Stimulated activated naive CD8-positive, alpha-beta T cell treated with anti-CD3 and anti-CD28 coated beads, Interleukin-15, Interleukin-2, amounts not matched to agents 100 ng/mL and 50 ng/mL, for 24 hours (primary cell): ENCODE results near the gene MFSD11.
"Not testable (repeated sequence)": the region's sequence is repeated elsewhere in the genome, so short reads cannot be mapped to it uniquely, and the experiment has no call there.

Source experiments
- H3K27ac Mint-ChIP-seq: one replicate; pipeline ENCODE4 v1.8.0; 2021; ENCODE audit warnings: mild to moderate bottlenecking, mixed read lengths
- H3K27me3 Mint-ChIP-seq: one replicate; pipeline ENCODE4 v1.8.0; 2021; ENCODE audit warnings: mixed read lengths
- H3K36me3 Mint-ChIP-seq: one replicate; pipeline ENCODE4 v1.8.0; 2021; ENCODE audit warnings: low read depth, mixed read lengths
- H3K4me1 Mint-ChIP-seq: one replicate; pipeline ENCODE4 v1.8.0; 2021; ENCODE audit warnings: low read depth, mixed read lengths
- H3K4me3 Mint-ChIP-seq: one replicate; pipeline ENCODE4 v1.8.0; 2021; ENCODE audit warnings: mild to moderate bottlenecking, mixed read lengths
- H3K9me3 Mint-ChIP-seq: one replicate; pipeline ENCODE4 v1.8.0; 2021; ENCODE audit warnings: mixed read lengths

Gene MFSD11

GRCh38 chr17:76731800-76732733 is 5.9 kb upstream of the MFSD11 start:
- peaks cover 65% of the 10 kb centered on the region for H3K36me3 Mint-ChIP-seq
- not testable (repeated sequence) for H3K9me3 Mint-ChIP-seq

GRCh38 chr17:76732734-76733617 is 4.9 kb upstream of the MFSD11 start:
- no peaks in the 10 kb centered on the region for H3K9me3 Mint-ChIP-seq
- peak overlapping the region; percentile 96 for H3K27ac Mint-ChIP-seq
- peaks cover 60% of the 10 kb centered on the region for H3K36me3 Mint-ChIP-seq
- no peaks in the 10 kb centered on the region for H3K27me3 Mint-ChIP-seq
- H3K4me1 Mint-ChIP-seq, result peaks cover 62% of the 10 kb centered on the region
- H3K4me3 Mint-ChIP-seq, result peak overlapping the region; percentile 96

More at GRCh38 chr17:76731800-76732733, 5.9 kb upstream of the MFSD11 start:
- not testable (repeated sequence) for H3K27me3 Mint-ChIP-seq
- Mint-ChIP-seq H3K4me3 (peak overlapping the region; percentile 96), H3K27ac (peak overlapping the region; percentile 96), H3K4me1 (peaks cover 66% of the 10 kb centered on the region)

GRCh38 chr17:76733618-76733957 is 4.3 kb upstream of the MFSD11 start:
- Mint-ChIP-seq H3K36me3 (peaks cover 60% of the 10 kb centered on the region), H3K27ac (peak overlapping the region; percentile 96), H3K9me3 (no peaks in the 10 kb centered on the region), H3K4me3 (peak overlapping the region; percentile 96), H3K4me1 (peaks cover 62% of the 10 kb centered on the region), H3K27me3 (no peaks in the 10 kb centered on the region)

- peak overlapping the region; percentile 96 for H3K27ac Mint-ChIP-seq
- peak overlapping the region; percentile 96 for H3K4me3 Mint-ChIP-seq
- no peaks in the 10 kb centered on the region for H3K9me3 Mint-ChIP-seq
- H3K36me3 Mint-ChIP-seq, result peaks cover 58% of the 10 kb centered on the region
- peaks cover 62% of the 10 kb centered on the region for H3K4me1 Mint-ChIP-seq
- no peaks in the 10 kb centered on the region for H3K27me3 Mint-ChIP-seq
Observed at GRCh38 chr17:76734080-76734840, 3.7 kb upstream of the MFSD11 start.

GRCh38 chr17:76735006-76735405 is 2.9 kb upstream of the MFSD11 start:
- Mint-ChIP-seq H3K4me1 (peaks cover 59% of the 10 kb centered on the region), H3K27ac (peak overlapping the region; percentile 96), H3K4me3 (peak overlapping the region; percentile 96), H3K36me3 (peaks cover 52% of the 10 kb centered on the region), H3K27me3 (no peaks in the 10 kb centered on the region), H3K9me3 (no peaks in the 10 kb centered on the region)

- H3K36me3 Mint-ChIP-seq, result peaks cover 49% of the 10 kb centered on the region
- H3K27me3 Mint-ChIP-seq, result no peaks in the 10 kb centered on the region
- peak overlapping the region; percentile 96 for H3K4me3 Mint-ChIP-seq
- no peaks in the 10 kb centered on the region for H3K9me3 Mint-ChIP-seq
- H3K4me1 Mint-ChIP-seq, result peaks cover 54% of the 10 kb centered on the region
- H3K27ac Mint-ChIP-seq, result peak overlapping the region; percentile 96
Observed at GRCh38 chr17:76735586-76736348, 2.2 kb upstream of the MFSD11 start.

DNA sequence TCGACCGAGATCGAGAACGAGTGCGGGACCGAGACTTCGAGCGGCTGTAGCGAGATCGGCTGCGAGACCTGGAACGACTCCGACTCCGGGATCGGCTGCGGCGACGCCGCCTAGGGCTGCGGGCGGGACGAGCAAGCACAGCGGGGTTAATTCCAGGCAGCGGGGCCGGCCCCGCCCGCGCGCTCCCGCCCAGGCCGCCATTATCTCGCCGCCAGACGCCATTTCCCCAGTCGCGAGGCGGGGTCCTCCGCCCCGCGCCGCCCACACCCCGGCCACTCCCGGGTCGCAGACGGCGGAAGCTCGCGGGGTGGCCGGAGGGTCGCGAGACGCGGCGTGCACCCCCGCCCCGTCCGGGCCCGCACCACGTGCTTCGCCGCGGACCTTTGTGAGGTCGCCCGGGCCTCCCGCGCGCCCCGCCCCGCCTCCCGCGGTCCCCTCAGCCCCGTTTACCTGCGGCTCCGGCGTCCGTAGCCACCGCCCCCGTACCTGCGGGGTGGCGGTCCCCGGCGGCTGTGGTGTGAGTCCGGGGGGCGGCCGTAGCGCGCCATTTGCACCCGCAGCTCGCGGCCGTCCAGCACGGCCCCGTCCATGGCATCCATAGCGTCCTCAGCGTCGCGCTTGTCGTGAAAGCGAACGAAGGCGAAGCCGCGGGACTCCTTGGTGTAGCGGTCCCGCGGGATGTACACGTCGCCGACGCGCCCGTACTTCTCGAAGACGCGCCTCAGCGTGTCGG is 1.4 kb upstream of the MFSD11 start:
- H3K36me3 Mint-ChIP-seq, result peaks cover 50% of the 10 kb centered on the region

GRCh38 chr17:76737082-76737675 is 740 bp upstream of the MFSD11 start, which contains the start of gene SRSF2:
TSS of gene SRSF2 (minus strand) at chr17:76737331. CDS start at chr17:76737160, 171 bp downstream.
- H3K27ac Mint-ChIP-seq, result peak within 1 kb of the TSS; percentile 99
- peaks cover 46% of the 10 kb centered on the region for H3K4me1 Mint-ChIP-seq
- peaks cover 50% of the 10 kb centered on the region for H3K36me3 Mint-ChIP-seq
- H3K9me3 Mint-ChIP-seq, result no peaks in the 10 kb centered on the region
- no peaks in the 10 kb centered on the region for H3K27me3 Mint-ChIP-seq
- peak within 1 kb of the TSS; percentile 96 for H3K4me3 Mint-ChIP-seq

More for the DNA sequence above, 1.4 kb upstream of the MFSD11 start:
- H3K9me3 Mint-ChIP-seq, result no peaks in the 10 kb centered on the region
- H3K4me1 Mint-ChIP-seq, result peaks cover 50% of the 10 kb centered on the region
- no peaks in the 10 kb centered on the region for H3K27me3 Mint-ChIP-seq
- peak overlapping the region; percentile 96 for H3K4me3 Mint-ChIP-seq
- H3K27ac Mint-ChIP-seq, result peak overlapping the region; percentile 99

GRCh38 chr17:76738468-76738850 is 540 bp downstream of the MFSD11 start:
- peaks cover 34% of the 10 kb centered on the region for H3K4me1 Mint-ChIP-seq
- H3K36me3 Mint-ChIP-seq, result peaks cover 41% of the 10 kb centered on the region

GRCh38 chr17:76739568-76740115 is 1.7 kb downstream of the MFSD11 start:
- not testable (repeated sequence) for H3K27ac Mint-ChIP-seq, H3K27me3 Mint-ChIP-seq, H3K4me3 Mint-ChIP-seq, H3K9me3 Mint-ChIP-seq
- peaks cover 23% of the 10 kb centered on the region for H3K4me1 Mint-ChIP-seq
- peaks cover 36% of the 10 kb centered on the region for H3K36me3 Mint-ChIP-seq

More at GRCh38 chr17:76738468-76738850, 540 bp downstream of the MFSD11 start:
- H3K27me3 Mint-ChIP-seq, result no peaks in the 10 kb centered on the region
- H3K27ac Mint-ChIP-seq, result peak overlapping the region; percentile 92
- no peaks in the 10 kb centered on the region for H3K9me3 Mint-ChIP-seq
- H3K4me3 Mint-ChIP-seq, result peak overlapping the region; percentile 96

DNA sequence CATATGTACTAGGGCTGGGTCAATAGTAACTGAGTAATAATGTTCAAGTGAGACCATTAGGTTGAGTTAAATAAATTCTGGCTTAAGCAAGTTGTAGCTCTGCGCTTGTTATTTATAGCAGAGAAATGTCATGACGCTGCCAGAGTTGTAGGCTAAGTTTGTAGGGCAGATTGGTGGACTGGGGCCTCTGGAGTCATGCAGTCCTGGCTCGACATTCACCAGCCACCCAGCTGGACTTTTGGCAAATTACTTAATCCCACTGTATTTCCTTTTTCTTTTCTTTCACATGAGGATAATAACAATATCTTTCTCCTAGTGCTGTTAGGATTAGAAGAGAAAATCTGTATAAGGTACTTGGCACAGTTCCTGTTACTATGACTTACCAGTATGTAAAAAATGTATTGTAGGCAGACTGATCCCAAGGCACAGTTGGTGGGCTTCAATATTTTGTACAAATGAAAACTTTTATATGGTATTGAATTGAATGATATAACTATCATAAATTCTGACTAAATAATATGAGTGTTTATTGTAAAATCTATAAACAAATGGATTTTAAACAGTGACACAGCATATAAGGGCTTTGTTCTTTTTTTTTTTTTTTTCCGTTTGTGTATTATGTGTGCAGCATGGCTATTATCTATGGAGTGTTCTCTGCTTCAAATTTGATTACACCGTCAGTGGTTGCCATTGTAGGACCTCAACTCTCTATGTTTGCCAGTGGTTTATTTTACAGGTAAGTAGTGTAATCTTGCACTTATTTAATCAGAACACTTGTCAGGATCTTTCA is 2.6 kb downstream of the MFSD11 start:
- no peaks in the 10 kb centered on the region for H3K27me3 Mint-ChIP-seq
- H3K4me1 Mint-ChIP-seq, result peaks cover 18% of the 10 kb centered on the region
- no peaks in the 10 kb centered on the region for H3K9me3 Mint-ChIP-seq
- no peak overlapping the region for H3K4me3 Mint-ChIP-seq
- H3K27ac Mint-ChIP-seq, result no peak overlapping the region
- peaks cover 36% of the 10 kb centered on the region for H3K36me3 Mint-ChIP-seq

GRCh38 chr17:76742958-76743357 is 5.0 kb downstream of the MFSD11 start:
- H3K4me1 Mint-ChIP-seq, result peaks cover 17% of the 10 kb centered on the region
- H3K9me3 Mint-ChIP-seq, result no peaks in the 10 kb centered on the region
- H3K4me3 Mint-ChIP-seq, result no peak overlapping the region
- no peak overlapping the region for H3K27ac Mint-ChIP-seq
- no peaks in the 10 kb centered on the region for H3K27me3 Mint-ChIP-seq
- peaks cover 40% of the 10 kb centered on the region for H3K36me3 Mint-ChIP-seq
